ENCODE data around the gene CCHCR1. TPM values are rescaled to one million over a fixed set of nuclear protein-coding genes. Genes with fewer than 3 reads are reported as not detected.

CCHCR1 gene
- total RNA-seq, 4 donors from 2014 or later, result 10.7 to 33.4 (median 16.5) TPM

GRCh38 chr6:31110825-31111582, 46.6 kb downstream of the CCHCR1 start:
- Histone ChIP-seq H3K27me3 (no peaks in the 10 kb centered on the region), H3K36me3 (no peaks in the 10 kb centered on the region), H3K27ac (no peak overlapping the region), H3K9me3 (no peaks in the 10 kb centered on the region), H3K4me1 (peaks cover 28% of the 10 kb centered on the region), H3K4me3 (no peak overlapping the region)
- no peak for DNase-seq (ENCODE audit: low spot score in 2 of 2)
- TF ChIP-seq EP300 (IDR thresholded peaks at IDR 0.05), result no peak
- TF ChIP-seq CTCF (IDR thresholded peaks at IDR 0.05), result no peak
- no peak for TF ChIP-seq POLR2A (IDR thresholded peaks at IDR 0.05)
- TF ChIP-seq POLR2AphosphoS5 (IDR thresholded peaks at IDR 0.05), result no peak
- WGBS, result 81% methylated on average over 11 of the region's 11 CpGs

- Histone ChIP-seq H3K4me1 (peaks cover 3% of the 10 kb centered on the region), H3K4me3 (no peak overlapping the region), H3K27ac (no peak overlapping the region), H3K36me3 (no peaks in the 10 kb centered on the region), H3K9me3 (no peaks in the 10 kb centered on the region), H3K27me3 (no peaks in the 10 kb centered on the region)
- TF ChIP-seq EP300 (IDR thresholded peaks at IDR 0.05) (no peak), POLR2AphosphoS5 (IDR thresholded peaks at IDR 0.05) (no peak), POLR2A (IDR thresholded peaks at IDR 0.05) (no peak), CTCF (IDR thresholded peaks at IDR 0.05) (no peak)
- no peak for DNase-seq (ENCODE audit: low spot score in 2 of 2)
- WGBS, result 68% methylated on average over 4 of the region's 4 CpGs
These were observed 50.5 kb downstream of the CCHCR1 start for GRCh38 chr6:31107052-31107451.

- H3K4me1 ChIP-seq, result peaks cover 3% of the 10 kb centered on the region
- no peak overlapping the region for H3K4me3 ChIP-seq
- DNase-seq (ENCODE audit: low spot score in 2 of 2), result no peak
- no peaks in the 10 kb centered on the region for H3K27me3 ChIP-seq
- no peaks in the 10 kb centered on the region for H3K36me3 ChIP-seq
- H3K9me3 ChIP-seq, result no peaks in the 10 kb centered on the region
- no peak overlapping the region for H3K27ac ChIP-seq
- TF ChIP-seq CTCF (IDR thresholded peaks at IDR 0.05) (no peak), POLR2AphosphoS5 (IDR thresholded peaks at IDR 0.05) (no peak), POLR2A (IDR thresholded peaks at IDR 0.05) (no peak), EP300 (IDR thresholded peaks at IDR 0.05) (no peak)
- WGBS, result 94% methylated on average over 2 of the region's 2 CpGs
These were observed 54.5 kb downstream of the CCHCR1 start for GRCh38 chr6:31103136-31103535.

GRCh38 chr6:31098449-31098938, 59.1 kb downstream of the CCHCR1 start:
- WGBS, result 94% methylated on average over 4 of the region's 4 CpGs

More at GRCh38 chr6:31098449-31098938, 59.1 kb downstream of the CCHCR1 start:
- Histone ChIP-seq H3K27ac (no peak overlapping the region), H3K27me3 (no peaks in the 10 kb centered on the region), H3K36me3 (no peaks in the 10 kb centered on the region), H3K4me3 (no peak overlapping the region), H3K9me3 (no peaks in the 10 kb centered on the region), H3K4me1 (peaks cover 17% of the 10 kb centered on the region)
- no peak for TF ChIP-seq CTCF (IDR thresholded peaks at IDR 0.05)
- no peak for TF ChIP-seq POLR2A (IDR thresholded peaks at IDR 0.05)
- no peak for TF ChIP-seq EP300 (IDR thresholded peaks at IDR 0.05)
- no peak for TF ChIP-seq POLR2AphosphoS5 (IDR thresholded peaks at IDR 0.05)
- DNase-seq (ENCODE audit: low spot score in 2 of 2), result no peak
